HG03558 (cell line): ENCODE data around the gene ERCC6L2.

Experiments used
- ATAC-seq: cut with Tn5 transposase; IDR thresholded peaks from one replicate; pipeline ENCODE4 v1.9.1; 2021; ENCODE audit warnings: moderate number of reproducible peaks; ENCODE audit not compliant: unreplicated experiment; ENCODE audit errors: extremely low read depth

ERCC6L2 gene

DNA sequence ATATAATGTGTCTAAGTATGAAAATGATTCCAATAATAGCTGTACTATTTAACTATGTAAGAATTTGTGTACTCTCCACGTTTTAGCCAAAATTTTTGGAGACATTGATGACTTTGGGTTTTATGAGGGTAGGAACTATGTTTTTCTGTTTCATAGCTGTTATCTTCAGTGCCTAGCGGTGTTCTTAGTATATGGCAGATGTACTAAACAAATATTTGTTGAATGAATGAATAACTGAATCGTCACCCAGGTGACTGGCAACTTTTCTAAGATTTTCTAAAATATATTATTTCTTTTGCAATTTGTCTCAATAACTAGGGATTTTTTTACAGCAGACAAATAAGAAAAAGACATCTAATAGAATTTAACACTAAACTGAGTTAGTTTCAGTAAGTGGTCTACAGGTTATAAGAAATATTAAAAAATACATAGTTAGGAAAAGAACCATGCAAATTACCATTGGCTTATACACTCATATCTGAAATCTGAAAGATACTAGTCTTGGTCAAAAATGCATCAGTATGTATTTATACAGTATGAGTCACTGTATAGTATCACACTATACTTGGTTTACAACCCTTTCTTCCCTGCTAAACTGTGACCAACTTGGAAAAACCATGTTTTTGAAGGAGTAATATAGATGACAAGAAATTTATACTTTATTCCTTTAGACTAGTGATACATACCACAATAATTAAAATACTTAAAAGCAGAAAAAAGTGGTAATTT is 10.5 kb upstream of the ERCC6L2 start:
- no peak for ATAC-seq

DNA sequence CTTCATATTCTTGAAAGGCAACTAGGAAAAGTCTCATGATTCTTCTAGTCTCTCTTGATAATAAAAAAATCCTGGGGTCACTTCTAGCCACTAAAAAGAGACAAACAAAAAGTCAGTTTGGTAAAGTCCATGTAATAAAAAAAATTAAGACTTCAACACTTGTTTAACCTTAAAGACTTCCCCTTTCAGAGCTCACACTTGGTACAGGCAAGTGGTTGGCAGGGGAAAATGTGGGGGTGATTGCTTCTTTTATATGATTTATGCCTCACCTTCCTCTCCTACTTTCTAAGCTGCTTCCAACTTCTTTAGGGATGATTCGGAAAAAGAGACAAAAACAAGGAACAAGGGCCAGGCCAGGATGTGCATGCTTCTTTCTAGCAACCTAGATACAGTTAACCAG is 5.1 kb upstream of the ERCC6L2 start:
- no peak for ATAC-seq

DNA sequence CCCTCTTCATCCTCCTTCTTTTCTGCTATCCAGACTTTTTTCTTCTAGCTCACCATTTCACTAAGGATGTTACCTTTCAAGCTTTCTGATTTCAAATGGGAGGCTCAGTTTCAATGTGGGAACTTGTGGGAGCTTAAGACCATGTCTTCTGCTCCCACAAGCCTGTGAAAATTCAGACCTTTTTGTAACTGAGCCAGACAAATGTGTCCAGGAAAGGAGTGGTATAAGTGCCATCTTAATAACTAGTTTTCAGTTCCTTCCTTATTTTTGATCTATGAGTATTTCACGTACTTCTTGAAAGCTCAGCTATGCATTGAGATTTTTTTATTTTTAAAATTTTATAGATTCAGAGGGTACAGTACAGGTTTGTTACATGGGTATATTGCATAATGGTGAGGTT is 4.6 kb upstream of the ERCC6L2 start:
- ATAC-seq, result no peak

DNA sequence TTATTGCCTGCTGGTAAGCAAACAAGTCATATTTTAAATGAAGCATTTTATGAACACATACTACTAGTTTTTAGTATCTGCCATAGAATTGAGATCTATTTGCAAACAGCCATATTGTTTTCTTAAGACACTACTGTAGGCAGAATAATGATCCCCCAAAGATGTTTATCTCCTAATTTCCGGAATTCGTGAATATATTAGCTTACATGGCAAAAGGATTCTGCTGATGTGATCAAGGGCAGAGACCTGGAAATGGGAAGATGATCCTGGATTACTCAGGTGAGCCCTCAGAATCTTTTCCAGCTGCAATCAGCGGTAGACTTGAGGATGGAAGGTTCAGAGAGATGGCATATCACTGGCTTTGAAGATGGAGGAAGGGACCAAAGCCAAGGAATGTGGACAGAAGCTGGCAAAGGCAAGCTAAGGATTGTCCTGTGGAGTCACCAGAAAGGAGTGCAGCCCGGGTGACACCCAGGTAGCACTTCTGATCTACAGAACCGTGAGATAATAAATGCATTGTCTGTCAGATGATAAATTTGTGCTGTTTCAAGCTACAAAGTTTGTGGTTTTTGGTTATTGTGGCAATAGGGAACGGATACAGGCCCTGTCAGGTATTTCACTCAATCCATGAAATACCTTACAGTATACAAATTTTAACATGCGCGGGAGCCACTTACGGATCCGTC is 1.0 kb upstream of the ERCC6L2 start:
- no peak for ATAC-seq

DNA sequence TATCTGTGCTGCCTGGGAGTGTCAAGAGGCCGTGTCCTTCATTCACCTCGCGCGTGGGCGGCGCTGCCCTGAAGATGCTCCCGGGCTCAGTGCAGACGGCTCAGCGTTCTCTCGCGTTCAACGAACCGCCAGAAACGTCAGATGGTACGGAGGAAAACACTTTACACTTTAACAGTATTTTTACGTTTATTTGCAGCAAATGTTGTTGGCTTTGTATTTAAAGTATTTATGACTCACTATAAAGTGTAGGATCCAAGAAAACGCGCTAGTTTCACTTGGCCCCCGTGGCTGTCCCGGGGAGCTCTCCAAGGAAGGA is 544 bp upstream of the ERCC6L2 start:
- ATAC-seq, result no peak

DNA sequence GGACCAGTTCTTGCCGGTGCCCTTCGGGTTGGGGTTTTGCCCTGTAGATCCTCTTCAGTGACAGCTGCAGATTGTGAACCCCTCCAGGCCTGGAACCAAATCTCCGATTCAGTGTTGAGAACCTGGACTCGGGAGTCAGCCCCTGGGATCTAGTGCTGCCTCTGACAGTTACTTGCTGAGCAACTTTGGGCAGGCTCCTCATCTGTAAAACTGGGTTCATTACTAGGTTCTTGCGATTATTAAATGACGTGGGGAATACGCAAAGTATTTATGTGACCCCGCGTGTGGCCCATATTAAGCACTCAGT is 600 bp downstream of the ERCC6L2 start:
- peak; percentile 2 for ATAC-seq

DNA sequence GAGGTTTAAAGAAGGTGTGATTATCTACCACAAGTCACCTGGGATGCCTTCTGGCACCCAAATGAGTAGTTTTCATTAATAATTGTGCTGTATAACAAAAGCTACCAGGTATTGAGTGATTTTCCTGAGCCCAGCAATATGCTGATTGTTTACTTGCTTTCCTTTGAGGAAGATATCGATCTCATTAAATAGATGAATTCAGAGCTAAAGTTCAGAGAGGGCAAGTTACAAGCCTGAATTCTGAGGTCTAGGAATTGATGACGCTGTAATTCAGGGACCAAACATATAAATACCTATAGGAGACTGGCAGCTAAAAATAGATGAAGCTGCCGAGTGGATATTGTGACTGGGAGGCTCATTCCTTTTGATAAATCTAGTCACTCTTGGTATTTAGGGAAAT is 1.1 kb downstream of the ERCC6L2 start:
- no peak for ATAC-seq

DNA sequence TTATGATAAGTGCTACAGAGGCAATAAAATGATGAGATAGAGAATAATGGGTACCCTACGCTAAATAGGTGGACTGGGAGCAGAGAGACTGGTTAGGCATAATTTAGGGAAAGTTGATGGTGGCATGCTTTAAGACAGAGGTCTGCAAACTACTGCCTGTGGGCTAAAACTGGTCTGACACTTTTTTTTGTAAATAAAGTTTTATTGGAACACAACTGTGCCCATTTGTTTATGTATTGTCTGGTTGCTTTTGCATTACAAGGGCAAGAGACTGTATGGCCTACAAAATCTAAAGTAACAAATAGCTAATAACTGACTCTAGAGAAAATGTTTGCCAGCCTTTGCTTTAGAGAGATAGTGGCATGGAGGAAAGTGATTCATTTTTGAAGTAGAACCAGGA is 2.5 kb downstream of the ERCC6L2 start:
- ATAC-seq, result no peak

DNA sequence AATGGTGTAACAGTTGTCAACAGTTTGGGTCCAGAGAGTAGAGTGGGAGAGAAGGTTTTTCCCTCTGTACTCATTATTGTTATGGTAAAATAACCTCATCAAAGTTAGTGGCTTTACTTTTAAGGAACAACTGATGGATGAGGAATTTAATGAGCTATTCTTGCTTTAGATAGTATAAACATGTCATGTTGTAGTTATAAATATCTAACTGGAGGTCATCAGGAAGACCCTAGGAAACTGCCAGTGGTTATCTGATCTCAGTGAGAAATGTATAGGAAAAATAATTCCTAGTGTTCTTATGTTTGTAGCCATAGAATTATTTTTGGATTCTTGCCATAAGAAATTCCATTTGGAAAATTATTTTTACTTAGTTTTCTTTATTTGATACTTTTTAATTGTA is 4.1 kb downstream of the ERCC6L2 start:
- ATAC-seq, result no peak

DNA sequence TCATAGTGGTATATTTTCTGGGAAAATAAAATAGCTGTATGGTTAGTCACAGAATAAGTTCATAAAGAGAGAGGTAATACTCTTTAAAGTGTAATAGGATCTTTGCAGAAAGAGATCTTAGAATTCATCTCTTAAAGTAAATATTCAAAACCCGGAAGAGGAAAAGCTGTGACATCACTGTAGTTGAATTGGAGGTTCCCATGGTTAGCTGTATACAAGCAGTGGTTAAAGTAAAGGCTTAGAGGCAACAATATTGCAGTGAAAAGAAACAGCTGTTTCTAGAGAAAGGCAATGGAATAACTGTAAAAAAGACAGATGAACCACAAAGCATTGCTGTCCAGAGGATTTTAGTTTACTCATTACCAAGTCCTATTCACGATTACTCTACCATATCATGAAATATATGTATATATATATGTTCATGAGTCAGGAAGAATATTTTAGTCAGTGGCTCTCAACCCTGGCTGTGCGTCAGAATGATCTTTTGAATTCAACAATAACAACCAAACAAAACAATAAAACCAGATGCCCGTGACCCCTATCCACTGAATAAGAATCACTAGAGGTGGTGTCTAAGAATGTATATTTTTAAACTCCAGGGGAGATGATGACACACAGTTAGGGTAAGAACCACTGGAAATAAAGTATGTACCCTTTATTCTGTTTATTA is 4.7 kb downstream of the ERCC6L2 start:
- ATAC-seq, result no peak

DNA sequence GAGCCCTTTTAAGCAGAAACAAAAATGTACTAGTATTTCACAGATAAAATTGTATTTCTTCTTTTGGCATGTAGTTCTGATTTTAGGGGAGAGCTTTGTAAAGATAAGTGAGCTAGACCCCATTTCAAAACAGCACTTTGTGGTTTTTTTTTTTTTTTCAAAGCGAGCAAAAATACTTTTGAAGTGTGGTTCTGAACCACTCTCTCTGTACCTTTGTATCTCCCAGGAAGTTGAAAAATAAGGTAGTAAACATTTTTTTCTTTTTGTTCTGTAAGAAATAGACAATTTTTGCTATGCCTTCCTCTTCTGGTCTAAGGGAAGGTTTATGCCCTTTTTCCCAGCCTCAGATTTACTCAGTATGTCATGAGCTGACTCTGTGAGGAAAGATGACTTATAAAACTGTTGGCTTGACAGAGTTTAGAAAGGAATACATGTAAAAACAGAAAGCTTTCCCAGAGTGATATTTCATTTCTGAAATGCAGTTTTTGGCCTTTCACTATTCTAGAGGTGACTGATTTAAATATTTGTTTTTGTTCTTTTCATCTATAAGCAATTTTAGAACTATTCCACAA is 12.5 kb downstream of the ERCC6L2 start:
- ATAC-seq, result no peak

DNA sequence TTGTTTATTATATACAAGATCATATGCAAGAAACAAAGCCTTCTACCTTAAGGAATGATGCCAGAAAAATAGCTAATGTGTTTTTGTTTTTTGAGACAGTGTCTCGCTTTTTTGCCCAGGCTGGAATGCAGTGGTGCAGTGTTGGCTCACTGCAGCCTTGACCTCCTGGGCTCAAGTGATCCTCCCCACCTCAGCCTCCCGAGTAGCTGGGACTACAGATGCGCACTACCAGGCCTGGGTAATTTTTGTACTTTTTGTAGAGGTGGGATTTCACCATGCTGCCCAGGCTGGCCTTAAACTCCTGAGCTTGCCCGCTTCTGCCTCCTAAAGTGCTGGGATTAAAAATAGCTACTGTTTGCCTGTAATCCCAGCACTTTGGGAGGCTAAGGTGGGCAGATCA is 15.1 kb downstream of the ERCC6L2 start:
- no peak for ATAC-seq

DNA sequence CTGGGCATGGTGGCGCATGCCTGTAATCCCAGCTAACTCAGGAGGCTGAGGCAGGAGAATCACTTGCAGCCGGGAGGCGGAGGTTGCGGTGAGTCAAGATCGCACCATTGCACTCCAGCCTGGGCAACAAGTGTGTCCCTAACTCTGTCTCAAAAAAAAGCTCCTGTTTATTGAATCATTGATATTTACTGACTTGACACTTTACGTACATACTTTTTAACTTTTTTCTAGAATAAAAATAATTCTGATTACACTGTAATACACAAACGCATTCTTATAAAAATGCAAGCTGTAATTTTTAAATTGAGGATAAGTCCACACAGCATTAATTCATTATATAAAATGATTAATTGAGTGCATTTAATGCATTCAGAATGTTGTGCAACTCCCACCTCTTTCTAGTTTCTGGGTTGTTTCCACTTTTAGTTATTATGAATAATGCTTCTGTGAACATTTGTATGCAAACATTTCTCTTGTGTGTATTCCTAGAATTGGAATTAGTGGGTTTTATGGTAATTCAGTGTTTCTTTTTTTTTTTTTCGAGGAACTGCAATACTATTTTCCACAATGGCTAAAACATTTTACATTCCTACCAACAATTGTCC is 15.7 kb downstream of the ERCC6L2 start:
- ATAC-seq, result no peak

DNA sequence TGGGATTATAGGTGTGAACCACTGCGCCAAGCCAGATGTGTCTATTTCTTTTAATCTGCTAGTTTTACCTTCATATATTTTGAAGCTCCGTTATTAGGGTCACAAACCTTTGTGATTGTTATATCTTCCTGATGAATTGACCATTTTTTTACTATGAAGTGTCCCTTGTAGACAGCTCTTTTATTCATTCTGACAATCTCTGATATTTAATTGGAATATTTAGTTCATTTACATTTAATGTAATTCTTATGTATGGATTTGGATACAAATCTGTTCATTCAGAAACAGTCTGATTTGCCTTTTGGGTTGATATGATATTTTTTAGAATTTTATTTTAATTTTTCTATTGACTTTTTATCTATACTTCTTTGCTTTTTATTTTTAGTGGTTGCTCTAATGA is 17.2 kb downstream of the ERCC6L2 start:
- no peak for ATAC-seq

DNA sequence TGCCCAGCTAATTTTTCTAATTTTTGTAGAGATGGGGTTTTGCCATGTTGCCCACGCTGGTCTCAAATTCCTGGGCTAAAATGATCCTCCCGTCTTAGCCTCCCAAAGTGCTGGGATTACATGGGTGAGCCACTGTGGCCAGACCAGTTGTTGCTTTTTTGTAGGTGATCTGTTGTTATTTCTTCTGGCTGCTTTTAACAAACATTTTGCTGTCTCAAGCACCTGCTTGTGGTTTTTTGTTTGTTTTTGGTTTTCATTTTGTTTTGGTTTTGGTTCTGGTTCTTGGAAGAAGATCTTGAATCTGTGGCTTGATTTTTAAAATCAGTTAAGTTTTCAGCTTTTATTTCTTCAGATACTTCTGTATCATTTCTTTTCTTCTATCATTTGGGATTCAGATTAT is 21.1 kb downstream of the ERCC6L2 start:
- no peak for ATAC-seq

DNA sequence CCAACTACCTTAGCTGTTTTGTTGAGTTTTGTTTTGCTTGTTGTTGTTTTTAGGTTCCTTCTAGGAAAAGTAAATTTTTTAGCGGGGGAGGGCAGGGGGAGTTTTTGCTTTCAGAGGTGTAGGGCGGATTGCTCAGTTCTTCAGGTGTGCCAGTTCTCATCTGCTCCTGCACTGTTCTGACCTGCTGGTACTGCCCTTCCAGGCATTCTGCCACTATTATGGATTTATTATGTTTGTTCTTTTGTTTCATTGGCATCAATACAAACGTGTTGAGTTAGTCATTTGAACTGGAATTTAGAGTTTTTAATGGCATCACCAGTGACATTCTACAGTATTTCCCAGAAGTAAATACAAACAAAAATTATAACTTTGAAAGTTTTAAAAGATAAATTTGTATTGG is 26.0 kb downstream of the ERCC6L2 start:
- no peak for ATAC-seq

DNA sequence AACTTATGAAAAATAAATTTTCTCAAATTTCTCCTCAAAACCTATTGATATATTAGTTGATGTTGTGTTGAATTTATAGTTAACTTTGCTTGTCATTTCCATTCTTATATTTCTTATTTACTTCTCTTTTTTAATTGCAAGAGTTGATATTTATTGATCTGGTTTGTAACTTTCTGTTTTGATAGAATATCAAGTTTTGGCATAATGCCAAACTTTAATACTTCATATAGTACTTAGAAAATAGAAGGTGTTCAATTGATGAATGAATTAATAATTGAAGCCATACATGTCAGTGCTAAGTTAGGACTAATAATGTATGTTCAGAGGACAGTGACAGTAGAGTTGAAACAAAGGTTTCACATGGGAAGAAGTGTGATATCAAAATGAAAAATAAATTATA is 27.9 kb downstream of the ERCC6L2 start:
- no peak for ATAC-seq

DNA sequence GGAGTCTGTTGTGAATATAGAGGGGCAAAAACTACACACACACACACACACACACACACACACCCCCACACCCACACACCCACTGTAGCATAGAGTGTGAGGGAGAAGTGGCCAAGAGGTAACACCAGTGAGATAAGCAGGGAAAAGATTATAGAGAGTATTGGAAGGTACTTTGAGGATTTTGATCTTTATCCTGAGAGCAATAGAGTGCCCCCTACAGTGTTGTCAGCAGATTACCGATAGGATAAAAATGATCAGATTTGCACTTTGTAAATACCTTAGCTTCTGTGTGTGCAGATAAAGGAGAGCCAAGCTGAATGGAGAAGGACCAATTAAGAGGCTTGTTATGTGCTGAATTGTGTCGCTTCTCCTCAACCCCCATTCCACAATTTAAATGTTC is 32.3 kb downstream of the ERCC6L2 start:
- ATAC-seq, result no peak

DNA sequence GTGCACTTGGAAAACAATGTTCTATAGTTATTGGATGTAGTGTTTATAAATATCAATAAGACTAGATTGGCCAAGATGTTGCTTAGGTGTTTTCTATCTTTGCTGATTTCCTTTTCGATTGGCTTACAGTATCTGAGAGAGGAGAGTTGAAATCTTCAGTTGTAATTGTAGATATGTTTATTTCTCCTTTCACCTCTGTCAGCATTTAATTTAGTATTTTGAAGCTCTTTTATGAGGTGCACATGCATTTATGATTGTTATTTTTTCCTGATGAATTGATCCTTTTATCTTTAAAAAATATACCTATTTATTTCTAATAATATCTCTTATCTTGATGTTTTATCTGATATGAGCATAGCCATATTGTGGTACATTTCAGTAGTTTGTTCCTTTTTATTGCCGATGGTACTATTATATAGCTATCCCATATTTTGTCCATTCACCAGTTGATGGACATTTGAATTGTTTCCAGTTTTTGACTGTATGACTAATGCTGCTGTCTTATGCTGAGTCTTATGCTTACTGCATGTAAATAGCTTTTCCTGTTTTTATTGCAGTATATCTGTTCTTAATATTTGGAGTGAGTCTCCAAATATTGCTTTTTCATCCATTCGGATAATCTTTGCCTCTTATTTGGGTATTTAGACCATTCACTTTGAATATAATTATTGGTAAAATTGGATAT is 34.7 kb downstream of the ERCC6L2 start:
- ATAC-seq, result no peak

DNA sequence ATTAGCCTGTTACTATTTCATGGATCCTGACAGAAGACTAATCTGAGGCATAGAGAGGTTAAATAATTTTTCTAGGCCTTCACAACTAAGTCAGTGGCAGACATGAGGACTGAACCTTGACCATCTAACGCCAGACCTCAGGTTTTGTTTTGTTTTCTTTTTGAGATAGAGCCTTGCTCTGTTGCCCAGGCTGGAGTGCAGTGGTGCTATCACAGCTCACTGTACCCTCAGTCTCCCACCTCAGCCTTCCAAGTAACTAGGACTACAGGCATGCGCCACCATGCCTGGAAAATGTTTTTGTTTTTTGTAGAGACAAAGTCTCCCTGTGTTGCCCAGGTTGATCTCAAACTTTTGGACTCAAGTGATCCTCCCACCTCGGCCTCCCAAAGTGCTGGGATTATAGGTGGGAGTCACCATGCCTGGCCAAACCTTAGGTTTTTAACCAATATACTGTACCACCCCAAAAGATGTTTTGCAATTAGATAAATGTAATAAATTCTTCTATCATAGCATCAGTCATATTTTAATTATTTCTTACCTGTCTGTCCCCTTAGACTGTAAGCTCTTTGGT is 35.4 kb downstream of the ERCC6L2 start:
- no peak for ATAC-seq
